NCI-H460 (cell line): ENCODE results near the gene JPH3. TPM values are rescaled to one million over a fixed set of nuclear protein-coding genes. Genes with fewer than 3 reads are reported as not detected.
"Not testable (repeated sequence)": the region's sequence is repeated elsewhere in the genome, so short reads cannot be mapped to it uniquely, and the experiment has no call there.

ENCODE experiments used
- DNase-seq: peaks from one replicate; pipeline ENCODE4 v3.0.0-alpha.2; 2016; ENCODE audit warnings: low read depth; ENCODE audit errors: extremely low read depth
- total RNA-seq: library from RNA; depleted of rRNA; stranded (reverse); fragments of >200 nt; shearing (Covaris generic); gene quantifications from 2 replicates; pipeline ENCODE4 v1.2.3, GENCODE V29; 2014

JPH3 gene
- total RNA-seq, 1 experiment from 2014 or later = 0.67 TPM

- no peak for DNase-seq
Observed at GRCh38 chr16:87572959-87573358, 29.3 kb upstream of the JPH3 start.

GRCh38 chr16:87575027-87575804 is 27.1 kb upstream of the JPH3 start:
- DNase-seq = no peak

GRCh38 chr16:87576171-87576570 is 26.1 kb upstream of the JPH3 start:
- no peak for DNase-seq

GRCh38 chr16:87578142-87578930 is 24.0 kb upstream of the JPH3 start:
- not testable (repeated sequence) for DNase-seq

- no peak for DNase-seq
Observed at GRCh38 chr16:87579691-87580090, 22.6 kb upstream of the JPH3 start.

- DNase-seq = no peak
Observed at GRCh38 chr16:87580855-87581261, 21.4 kb upstream of the JPH3 start.

- DNase-seq = peak; percentile 86
Observed at GRCh38 chr16:87581857-87582215, 20.5 kb upstream of the JPH3 start.

- peak; percentile 31 for DNase-seq
Observed at GRCh38 chr16:87582216-87582965, 19.9 kb upstream of the JPH3 start.

GRCh38 chr16:87582966-87583325 is 19.4 kb upstream of the JPH3 start:
- DNase-seq = no peak

GRCh38 chr16:87583453-87584131 is 18.7 kb upstream of the JPH3 start:
- no peak for DNase-seq

GRCh38 chr16:87584271-87584670 is 18.0 kb upstream of the JPH3 start:
- DNase-seq = no peak

- no peak for DNase-seq
Observed at GRCh38 chr16:87584975-87585374, 17.3 kb upstream of the JPH3 start.

- DNase-seq = no peak
Observed at GRCh38 chr16:87585442-87586200, 16.7 kb upstream of the JPH3 start.

- DNase-seq = no peak
Observed at GRCh38 chr16:87586201-87586782, 16.0 kb upstream of the JPH3 start.

GRCh38 chr16:87587636-87588035 is 14.7 kb upstream of the JPH3 start:
- DNase-seq = no peak

GRCh38 chr16:87592018-87592712 is 10.1 kb upstream of the JPH3 start:
- DNase-seq = no peak

GRCh38 chr16:87593710-87594258 is 8.5 kb upstream of the JPH3 start:
- DNase-seq = no peak

GRCh38 chr16:87595712-87596111 is 6.6 kb upstream of the JPH3 start:
- DNase-seq = no peak

- DNase-seq = no peak
Observed at GRCh38 chr16:87597324-87597830, 4.9 kb upstream of the JPH3 start.
